Activated T-helper 2 cell treated with anti-CD3 and anti-CD28 coated beads, Interferon-gamma antibody, Interleukin-2, Interleukin-4, amounts not matched to agents 10 μg/mL and 5 μg/mL and 100 μg/mL, durations not matched to agents 14 hours and 24 hours and 36 hours (primary cell): ENCODE results near the gene ANXA6. TPM values are rescaled to one million over a fixed set of nuclear protein-coding genes. Genes with fewer than 3 reads are reported as not detected.

Source experiments
- DNase-seq: peaks from one replicate; pipeline ENCODE4 v3.0.0; 2021; ENCODE audit warnings: low spot score
- H3K27ac Mint-ChIP-seq: one replicate; pipeline ENCODE4 v1.8.0; 2021; ENCODE audit warnings: mixed read lengths
- H3K27me3 Mint-ChIP-seq: one replicate; pipeline ENCODE4 v1.8.0; 2021; ENCODE audit warnings: low read depth, mixed read lengths
- H3K36me3 Mint-ChIP-seq: one replicate; pipeline ENCODE4 v1.8.0; 2021; ENCODE audit warnings: low read depth, mixed read lengths
- H3K4me1 Mint-ChIP-seq: one replicate; pipeline ENCODE4 v1.8.0; 2021; ENCODE audit warnings: low read depth, mixed read lengths
- H3K4me3 Mint-ChIP-seq: one replicate; pipeline ENCODE4 v1.8.0; 2021; ENCODE audit warnings: low read depth, mild to moderate bottlenecking, moderate library complexity, mixed read lengths
- H3K9me3 Mint-ChIP-seq: one replicate; pipeline ENCODE4 v1.8.0; 2021; ENCODE audit warnings: mixed read lengths
- intact Hi-C: fragments of 100-400 bp; cut with micrococcal nuclease; formaldehyde crosslinking; loops from one replicate; pipeline ENCODE4 v1.15.1; 2023
- total RNA-seq: library from RNA; stranded (reverse); gene quantifications from 2 replicates; pipeline ENCODE4 v1.2.3, GENCODE V29; 2022

The ANXA6 gene
- total RNA-seq, 1 donor from 2014 or later: 560 TPM

- intact Hi-C loops: loop anchor here (2.0 kb wide), 1 partner anchor 19 kb away; no protein-coding TSS in a partner anchor
- DNase-seq: no peak
- Mint-ChIP-seq H3K9me3 (no peaks in the 10 kb centered on the region), H3K4me3 (no peak overlapping the region), H3K27me3 (no peaks in the 10 kb centered on the region), H3K4me1 (peaks cover 81% of the 10 kb centered on the region), H3K36me3 (peaks cover 85% of the 10 kb centered on the region), H3K27ac (peak overlapping the region; percentile 36)
These were observed 13.9 kb downstream of the ANXA6 start for GRCh38 chr5:151143645-151144044.

DNA sequence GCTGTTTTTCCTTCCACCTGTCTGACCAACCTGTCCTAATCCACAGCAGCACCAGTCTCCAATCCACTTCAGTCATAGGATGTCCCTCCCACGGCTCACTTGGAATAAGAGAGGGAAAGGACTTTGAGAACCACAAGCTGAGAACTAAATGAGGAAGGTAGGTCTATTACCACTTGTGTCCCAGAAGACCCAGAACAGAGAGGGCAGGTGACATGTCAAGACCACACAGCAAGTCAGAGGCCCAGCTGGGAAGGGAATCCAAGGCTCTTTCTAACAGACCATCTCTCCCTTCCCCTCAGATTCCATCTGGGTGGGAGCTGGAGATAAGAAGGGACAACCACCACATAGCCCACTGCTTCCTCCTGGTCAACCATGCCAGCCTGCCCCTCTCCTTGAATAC lies 14.6 kb downstream of the ANXA6 start:
- Mint-ChIP-seq H3K27ac (no peak overlapping the region), H3K9me3 (no peaks in the 10 kb centered on the region), H3K36me3 (peaks cover 85% of the 10 kb centered on the region), H3K4me3 (no peak overlapping the region), H3K4me1 (peaks cover 81% of the 10 kb centered on the region), H3K27me3 (no peaks in the 10 kb centered on the region)
- no peak for DNase-seq
- intact Hi-C loops: loop anchor here (2.0 kb wide), 1 partner anchor 18 kb away; no protein-coding TSS in a partner anchor

DNA sequence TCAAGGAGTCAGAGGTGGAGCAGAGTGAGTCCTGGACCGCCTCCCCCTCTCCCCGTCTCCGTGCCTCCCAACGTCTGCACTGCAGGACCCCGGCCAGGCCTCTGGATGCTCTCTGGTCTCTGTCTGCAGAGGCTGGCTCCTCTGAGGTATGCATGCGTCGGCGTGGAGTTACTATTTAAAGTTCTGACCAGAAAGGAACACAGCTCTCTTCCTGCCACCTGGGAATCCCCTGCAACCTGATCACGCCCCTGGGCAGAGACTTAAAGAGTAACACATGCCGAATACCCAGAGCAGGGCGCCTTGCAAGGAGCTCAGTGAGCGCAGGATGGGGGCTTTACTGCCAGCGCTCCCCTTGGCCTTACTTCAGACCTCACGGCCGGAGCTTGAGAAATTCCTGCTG lies 16.0 kb downstream of the ANXA6 start:
- DNase-seq: no peak
- Mint-ChIP-seq H3K36me3 (peaks cover 85% of the 10 kb centered on the region), H3K9me3 (no peaks in the 10 kb centered on the region), H3K27me3 (no peaks in the 10 kb centered on the region), H3K4me3 (peak overlapping the region; percentile 66), H3K4me1 (peaks cover 78% of the 10 kb centered on the region), H3K27ac (peak overlapping the region; percentile 68)
- intact Hi-C loops: loop anchor here (1.0 kb wide), 2 partner anchors 9 to 13 kb away; no protein-coding TSS in a partner anchor

DNA sequence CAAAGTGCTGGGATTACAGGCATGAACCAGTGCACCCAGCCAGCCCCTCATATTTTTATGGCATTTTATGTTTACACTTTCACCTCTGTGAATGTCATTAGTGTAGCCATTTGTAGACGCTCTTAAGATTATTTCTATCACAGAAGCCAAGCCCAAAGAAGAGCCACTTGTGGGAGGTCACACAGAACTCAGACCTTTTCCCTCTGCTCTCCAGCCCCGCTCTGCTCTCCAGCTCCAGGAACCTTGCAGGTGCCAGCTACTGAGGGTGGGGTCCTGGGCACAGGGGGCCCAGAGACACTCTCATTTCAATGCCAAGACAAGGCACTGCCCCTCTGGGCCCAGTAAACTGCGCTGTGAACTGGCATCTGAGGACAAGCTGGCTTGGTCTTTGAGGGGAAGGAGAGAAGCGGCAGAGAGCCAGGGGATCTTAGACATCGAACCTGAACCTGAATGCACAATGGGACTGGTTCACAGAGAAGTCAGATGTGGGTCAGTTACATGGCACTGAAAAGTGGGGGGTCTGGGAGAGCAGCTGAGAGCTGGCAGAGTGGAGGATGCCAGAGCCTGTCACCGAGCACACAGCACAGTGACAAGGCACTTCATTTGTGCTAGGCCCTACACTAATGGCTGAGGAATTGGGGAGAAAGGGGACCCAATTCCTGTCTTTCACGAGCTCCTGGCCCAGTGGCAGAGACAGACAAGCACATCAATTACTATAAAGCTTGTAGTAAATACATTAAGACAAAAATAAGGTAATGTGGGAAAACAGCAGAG lies 16.7 kb downstream of the ANXA6 start:
- no peak for DNase-seq
- Mint-ChIP-seq H3K4me1 (peaks cover 75% of the 10 kb centered on the region), H3K9me3 (no peaks in the 10 kb centered on the region), H3K4me3 (peak overlapping the region; percentile 66), H3K27me3 (no peaks in the 10 kb centered on the region), H3K36me3 (peaks cover 85% of the 10 kb centered on the region), H3K27ac (no peak overlapping the region)
- intact Hi-C loops: loop anchor here (1.0 kb wide), 2 partner anchors 9 to 13 kb away; no protein-coding TSS in a partner anchor

- H3K4me3 Mint-ChIP-seq: no peak overlapping the region
- intact Hi-C loops: no loop called here
- peak overlapping the region; percentile 8 for H3K27ac Mint-ChIP-seq
- DNase-seq: no peak
- peaks cover 66% of the 10 kb centered on the region for H3K4me1 Mint-ChIP-seq
- no peaks in the 10 kb centered on the region for H3K27me3 Mint-ChIP-seq
- peaks cover 86% of the 10 kb centered on the region for H3K36me3 Mint-ChIP-seq
- no peaks in the 10 kb centered on the region for H3K9me3 Mint-ChIP-seq
These were observed 17.9 kb downstream of the ANXA6 start for GRCh38 chr5:151139646-151140045.

DNA sequence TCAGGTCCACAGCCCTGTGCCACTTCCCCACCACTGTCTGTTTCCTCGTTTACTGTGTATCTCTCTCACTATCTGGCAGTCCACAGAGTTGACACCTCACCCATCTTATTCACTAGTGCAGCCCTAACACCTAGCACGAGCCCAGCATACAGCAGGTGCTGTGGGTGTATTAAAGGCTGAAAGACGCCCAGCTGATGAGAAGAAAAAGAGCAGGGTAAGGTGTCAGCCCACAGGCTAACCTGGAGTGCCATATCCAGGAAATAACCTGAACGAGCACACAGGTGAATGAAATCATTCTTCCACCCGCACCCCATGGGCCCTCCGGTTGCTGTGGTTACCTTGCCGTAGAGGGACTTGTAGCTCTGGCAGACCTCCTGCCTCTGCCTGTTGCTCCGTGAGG lies 18.6 kb downstream of the ANXA6 start:
- no peak overlapping the region for H3K4me3 Mint-ChIP-seq
- H3K4me1 Mint-ChIP-seq: peaks cover 60% of the 10 kb centered on the region

DNA sequence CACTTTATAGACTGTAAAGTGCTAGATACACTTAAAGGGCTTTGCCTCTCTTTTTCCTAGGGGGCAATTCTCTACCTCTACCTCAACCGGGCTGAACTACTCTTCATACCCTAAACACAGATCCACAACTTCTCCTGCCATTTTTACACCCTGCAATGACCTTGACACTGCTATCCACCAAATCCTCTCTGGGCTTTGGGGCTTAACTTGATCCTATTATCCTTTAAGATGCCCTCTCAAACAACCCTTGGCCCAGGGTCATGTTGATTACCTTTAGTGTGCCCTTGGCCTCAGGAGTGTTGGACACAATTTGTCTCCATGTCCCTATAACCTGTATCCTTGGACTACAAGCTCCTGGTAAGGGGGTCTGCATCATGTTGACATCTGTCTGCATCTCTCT lies 19.5 kb downstream of the ANXA6 start:
- intact Hi-C loops: no loop called here
- Mint-ChIP-seq H3K36me3 (peaks cover 87% of the 10 kb centered on the region), H3K9me3 (no peaks in the 10 kb centered on the region), H3K4me1 (peaks cover 51% of the 10 kb centered on the region), H3K27ac (peak overlapping the region; percentile 18), H3K27me3 (no peaks in the 10 kb centered on the region), H3K4me3 (no peak overlapping the region)
- no peak for DNase-seq

More for the DNA sequence above, 18.6 kb downstream of the ANXA6 start:
- no peaks in the 10 kb centered on the region for H3K27me3 Mint-ChIP-seq
- no peak for DNase-seq
- intact Hi-C loops: no loop called here
- peaks cover 86% of the 10 kb centered on the region for H3K36me3 Mint-ChIP-seq
- H3K9me3 Mint-ChIP-seq: no peaks in the 10 kb centered on the region
- peak overlapping the region; percentile 33 for H3K27ac Mint-ChIP-seq

- H3K27ac Mint-ChIP-seq: no peak overlapping the region
- H3K4me1 Mint-ChIP-seq: peaks cover 43% of the 10 kb centered on the region
- H3K27me3 Mint-ChIP-seq: no peaks in the 10 kb centered on the region
- no peak overlapping the region for H3K4me3 Mint-ChIP-seq
- intact Hi-C loops: no loop called here
- no peaks in the 10 kb centered on the region for H3K9me3 Mint-ChIP-seq
- peaks cover 87% of the 10 kb centered on the region for H3K36me3 Mint-ChIP-seq
- no peak for DNase-seq
These were observed 20.3 kb downstream of the ANXA6 start for GRCh38 chr5:151137067-151137825.

- Mint-ChIP-seq H3K27ac (no peak overlapping the region), H3K27me3 (no peaks in the 10 kb centered on the region), H3K9me3 (no peaks in the 10 kb centered on the region), H3K36me3 (peaks cover 97% of the 10 kb centered on the region), H3K4me3 (no peak overlapping the region), H3K4me1 (peaks cover 34% of the 10 kb centered on the region)
- intact Hi-C loops: no loop called here
- DNase-seq: no peak
These were observed 23.4 kb downstream of the ANXA6 start for GRCh38 chr5:151134228-151134627.

- Mint-ChIP-seq H3K36me3 (peaks cover 97% of the 10 kb centered on the region), H3K4me3 (no peak overlapping the region), H3K4me1 (peaks cover 31% of the 10 kb centered on the region), H3K9me3 (no peaks in the 10 kb centered on the region), H3K27ac (no peak overlapping the region), H3K27me3 (no peaks in the 10 kb centered on the region)
- intact Hi-C loops: no loop called here
- DNase-seq: no peak
These were observed 24.6 kb downstream of the ANXA6 start for GRCh38 chr5:151132963-151133362.

GRCh38 chr5:151130922-151131891 lies 26.4 kb downstream of the ANXA6 start:
- H3K27me3 Mint-ChIP-seq: no peaks in the 10 kb centered on the region

GRCh38 chr5:151130235-151130921 lies 27.2 kb downstream of the ANXA6 start:
- H3K36me3 Mint-ChIP-seq: peaks cover 95% of the 10 kb centered on the region

More at GRCh38 chr5:151130922-151131891, 26.4 kb downstream of the ANXA6 start:
- H3K4me1 Mint-ChIP-seq: peaks cover 40% of the 10 kb centered on the region
- no peaks in the 10 kb centered on the region for H3K9me3 Mint-ChIP-seq
- peaks cover 95% of the 10 kb centered on the region for H3K36me3 Mint-ChIP-seq
- DNase-seq: no peak
- H3K4me3 Mint-ChIP-seq: no peak overlapping the region
- peak overlapping the region; percentile 31 for H3K27ac Mint-ChIP-seq
- intact Hi-C loops: no loop called here

More at GRCh38 chr5:151130235-151130921, 27.2 kb downstream of the ANXA6 start:
- peaks cover 47% of the 10 kb centered on the region for H3K4me1 Mint-ChIP-seq
- H3K27me3 Mint-ChIP-seq: no peaks in the 10 kb centered on the region
- intact Hi-C loops: no loop called here
- H3K27ac Mint-ChIP-seq: no peak overlapping the region
- H3K4me3 Mint-ChIP-seq: no peak overlapping the region
- no peaks in the 10 kb centered on the region for H3K9me3 Mint-ChIP-seq
- no peak for DNase-seq
